Globus pallidus (tissue), 1 donor: ENCODE data around the gene DDX27.

Experiments
- DNase-seq: peaks from one replicate; pipeline ENCODE4 v3.0.0-alpha.2; 2015; ENCODE audit warnings: low spot score

Gene DDX27

DNA sequence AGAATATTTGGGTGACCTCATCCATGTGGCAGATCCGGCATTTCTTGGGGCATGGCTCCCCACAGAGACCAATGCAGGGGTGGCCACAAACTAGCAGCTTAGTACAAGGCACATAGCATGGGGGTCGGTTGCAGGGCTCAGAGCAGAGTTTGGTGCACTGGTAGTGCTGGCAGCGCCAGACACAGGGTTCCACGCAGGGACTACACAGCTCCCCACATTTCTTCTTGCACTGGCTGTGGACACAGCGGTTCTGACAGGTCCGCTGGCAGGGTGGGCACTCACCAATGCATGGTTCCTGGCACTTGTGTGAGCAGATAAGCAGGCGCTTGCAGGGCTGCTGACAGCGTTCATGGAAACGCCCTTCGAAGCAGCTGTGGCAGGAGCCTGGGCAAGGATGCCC is 29.1 kb downstream of the DDX27 start:
- no peak for DNase-seq

DNA sequence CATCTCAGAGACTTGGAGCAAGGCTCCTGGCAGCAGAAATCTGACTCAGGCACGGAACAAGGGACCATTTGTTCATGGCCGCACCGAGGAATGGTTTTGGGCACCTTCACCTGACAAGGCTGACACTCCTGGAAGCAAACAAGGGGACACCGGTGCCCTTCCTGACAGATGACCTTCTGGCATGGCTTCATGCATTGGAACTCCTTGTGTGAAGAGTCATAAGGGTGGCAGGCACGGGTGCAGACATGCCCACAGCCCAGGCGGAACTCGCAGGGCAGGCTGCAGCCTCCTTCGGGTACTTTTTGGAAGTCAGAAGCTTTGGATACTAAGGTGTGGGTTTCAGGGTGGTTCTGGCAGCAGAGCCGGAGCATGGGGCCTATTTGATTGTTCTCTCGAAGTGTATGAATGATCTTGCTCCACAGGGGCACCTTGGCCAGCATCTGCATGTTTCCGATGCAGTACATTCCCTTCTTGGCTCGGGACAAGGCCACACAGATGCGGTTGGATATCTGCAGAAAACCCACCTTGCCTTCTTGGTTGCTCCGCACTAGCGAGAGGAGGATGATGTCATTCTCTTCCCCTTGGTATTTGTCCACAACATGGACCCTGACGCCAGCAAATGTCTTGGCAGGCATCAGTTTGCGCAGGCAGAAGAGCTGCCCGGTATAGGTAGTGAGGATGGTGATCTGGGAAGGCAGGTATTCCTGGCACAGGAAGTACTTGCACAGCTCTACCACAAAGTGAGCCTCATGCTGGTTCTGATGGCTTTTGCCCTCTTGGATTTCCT is 29.9 kb downstream of the DDX27 start:
- no peak for DNase-seq

DNA sequence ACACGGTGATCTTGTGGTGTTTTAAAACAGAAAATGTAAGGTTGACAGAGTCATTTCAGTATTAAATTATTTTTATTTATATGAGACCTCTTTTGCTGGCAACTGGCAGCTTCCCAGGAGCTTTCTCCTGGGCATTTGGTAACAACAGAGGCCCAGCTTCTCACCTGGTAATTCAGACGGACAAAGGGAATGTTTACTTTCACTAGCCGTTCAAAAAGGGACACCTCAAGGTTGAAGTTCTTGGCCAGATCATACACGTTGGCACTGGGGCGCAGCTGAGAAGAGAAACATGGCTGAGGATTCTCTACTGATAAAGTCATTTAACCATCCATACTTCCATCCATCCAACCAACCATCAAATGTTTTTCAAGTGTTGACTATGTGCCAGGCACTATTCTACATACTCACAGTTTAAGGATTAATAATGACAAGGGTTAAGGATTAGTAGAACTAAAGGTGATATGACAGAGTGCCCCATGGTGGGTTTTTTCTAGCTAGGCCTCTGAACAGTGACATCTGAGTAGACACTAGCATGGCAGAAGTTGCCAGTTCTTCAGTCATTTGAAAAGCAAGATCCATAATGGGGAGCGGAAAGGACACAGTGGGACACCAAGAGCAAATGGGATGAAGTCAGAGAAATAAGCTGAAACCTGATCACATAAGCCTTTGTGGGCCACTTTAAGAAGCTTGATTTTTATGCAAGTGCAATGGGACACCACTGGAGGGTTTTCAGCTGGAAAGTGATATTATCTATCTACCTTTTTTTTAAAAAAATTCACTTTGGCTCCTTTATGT is 33.5 kb downstream of the DDX27 start:
- DNase-seq: no peak

DNA sequence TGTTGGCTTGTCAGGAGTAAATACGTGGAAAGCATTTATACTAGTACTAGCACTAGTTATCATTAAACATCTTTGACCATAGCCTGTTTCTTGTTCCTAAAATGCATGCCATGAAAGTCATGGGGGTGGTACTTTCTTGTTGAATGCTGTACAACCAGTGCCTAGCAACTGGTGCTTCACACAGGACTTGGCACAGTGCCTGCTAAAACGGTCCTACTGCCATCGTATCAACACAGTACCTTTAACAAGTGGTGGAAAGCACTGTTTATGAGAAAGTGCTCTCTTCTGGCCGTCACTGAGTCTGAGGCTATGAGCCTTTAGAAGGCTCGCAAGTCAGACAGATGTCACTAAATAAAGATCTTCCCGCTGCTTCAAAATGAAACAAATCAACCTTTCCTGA is 37.0 kb downstream of the DDX27 start:
- no peak for DNase-seq

DNA sequence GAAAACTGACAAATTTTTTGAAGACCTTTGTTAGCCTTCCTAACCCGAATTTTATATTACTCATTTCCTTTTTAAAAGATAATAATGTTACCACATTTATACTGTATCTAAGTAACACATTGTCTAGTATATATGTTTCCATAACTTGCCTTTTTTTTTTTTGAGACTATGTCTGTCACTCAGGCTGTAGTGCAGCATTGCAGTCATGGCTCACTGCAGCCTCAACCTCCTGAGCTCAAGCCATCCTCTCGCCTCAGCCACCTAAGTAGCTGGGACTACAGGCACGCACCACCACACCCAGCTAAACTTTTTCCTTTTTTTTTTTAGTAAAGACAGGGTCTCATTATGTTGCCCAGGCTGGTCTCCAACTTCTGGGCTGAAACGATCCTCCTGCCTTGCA is 40.1 kb downstream of the DDX27 start:
- no peak for DNase-seq

DNA sequence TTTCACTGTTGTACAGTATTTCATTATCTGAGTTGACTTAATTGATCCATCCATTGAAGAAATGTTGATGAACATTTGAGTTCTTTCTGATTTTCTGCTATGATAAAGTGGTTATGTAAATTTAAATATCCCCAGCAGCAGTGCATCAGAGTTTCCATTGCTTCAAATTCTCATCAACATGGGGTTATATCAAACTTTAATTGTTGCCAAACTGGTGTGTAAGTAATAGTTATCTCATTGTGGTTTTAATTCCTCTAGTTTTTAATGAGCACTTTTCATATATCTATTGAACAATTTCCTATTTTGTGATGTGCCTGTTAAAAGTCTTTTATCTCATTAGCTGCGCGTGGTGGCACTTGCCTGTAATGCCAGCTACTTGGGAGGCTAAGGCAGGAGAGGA is 40.6 kb downstream of the DDX27 start:
- no peak for DNase-seq

DNA sequence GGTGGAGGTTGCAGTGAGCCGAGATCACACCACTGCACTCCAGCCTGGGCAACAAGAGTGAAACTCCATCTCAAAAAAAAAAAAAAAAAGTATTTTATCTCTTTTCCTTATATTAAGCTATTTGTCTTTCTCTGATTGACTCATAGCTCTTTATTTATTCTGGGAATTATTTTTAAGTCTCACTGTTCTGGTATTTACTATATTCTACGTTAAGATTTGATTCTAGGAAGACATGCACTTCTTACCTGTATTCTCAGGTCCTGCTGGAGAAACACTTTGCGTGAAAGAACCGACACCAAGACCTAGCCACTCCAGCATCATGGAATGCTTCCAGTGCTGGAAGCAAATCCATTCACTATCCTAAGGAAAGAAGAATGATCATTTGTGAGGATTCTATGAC is 41.0 kb downstream of the DDX27 start:
- no peak for DNase-seq

DNA sequence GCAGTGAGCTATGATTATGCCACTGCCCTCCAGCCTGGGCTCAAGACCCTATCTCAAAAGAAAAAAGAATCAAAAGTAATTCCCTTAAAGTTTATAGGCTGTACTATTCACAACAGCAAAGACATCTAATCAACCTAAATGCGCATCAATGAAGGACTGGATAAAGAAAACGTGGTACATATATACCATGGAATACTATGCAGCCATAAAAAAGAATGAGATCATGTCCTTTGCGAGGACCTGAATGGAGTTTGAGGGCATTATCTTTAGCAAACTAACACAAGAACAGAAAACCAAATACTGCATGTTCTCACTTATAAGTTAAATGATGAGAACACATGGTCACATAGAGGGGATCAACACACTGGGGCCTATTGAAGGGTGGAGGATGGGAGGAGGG is 42.0 kb downstream of the DDX27 start:
- no peak for DNase-seq

DNA sequence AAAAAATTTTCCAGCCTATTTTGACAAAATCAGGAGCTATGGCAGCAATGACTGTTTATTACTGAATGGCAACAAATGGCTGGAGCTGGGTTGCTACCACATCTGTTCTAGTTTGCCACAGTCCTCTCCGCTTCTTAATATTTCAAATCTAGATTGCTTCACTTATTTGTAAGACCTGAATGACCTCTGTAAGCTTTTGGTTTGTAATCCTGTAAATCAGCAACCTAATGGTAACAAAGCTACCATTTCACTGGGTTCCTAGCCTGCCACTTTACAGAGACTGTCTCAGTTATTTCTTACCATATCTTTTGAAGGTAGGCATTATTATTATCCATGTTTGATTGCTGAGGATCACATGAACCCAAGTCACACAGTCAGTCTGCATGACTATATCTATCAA is 43.2 kb downstream of the DDX27 start:
- DNase-seq: no peak

DNA sequence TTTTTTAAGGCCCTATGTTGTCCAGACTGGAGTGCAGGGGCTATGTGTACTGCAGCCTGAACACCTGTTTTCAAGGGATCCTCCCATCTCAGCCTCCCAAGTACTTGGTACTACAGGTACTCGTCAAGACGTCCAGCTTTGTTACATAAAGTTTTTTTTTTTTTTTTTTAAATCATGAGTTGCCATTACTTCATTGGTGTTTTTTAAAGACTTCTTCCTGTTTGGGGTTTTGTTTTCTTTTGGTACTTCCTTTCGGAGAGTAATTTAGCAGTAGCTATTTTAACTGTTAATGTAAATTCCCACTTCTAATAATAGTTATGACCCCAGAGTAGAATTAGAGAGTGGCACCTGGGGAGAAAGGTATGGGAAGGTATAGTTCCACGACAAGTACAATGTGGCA is 48.1 kb downstream of the DDX27 start:
- DNase-seq: no peak

DNA sequence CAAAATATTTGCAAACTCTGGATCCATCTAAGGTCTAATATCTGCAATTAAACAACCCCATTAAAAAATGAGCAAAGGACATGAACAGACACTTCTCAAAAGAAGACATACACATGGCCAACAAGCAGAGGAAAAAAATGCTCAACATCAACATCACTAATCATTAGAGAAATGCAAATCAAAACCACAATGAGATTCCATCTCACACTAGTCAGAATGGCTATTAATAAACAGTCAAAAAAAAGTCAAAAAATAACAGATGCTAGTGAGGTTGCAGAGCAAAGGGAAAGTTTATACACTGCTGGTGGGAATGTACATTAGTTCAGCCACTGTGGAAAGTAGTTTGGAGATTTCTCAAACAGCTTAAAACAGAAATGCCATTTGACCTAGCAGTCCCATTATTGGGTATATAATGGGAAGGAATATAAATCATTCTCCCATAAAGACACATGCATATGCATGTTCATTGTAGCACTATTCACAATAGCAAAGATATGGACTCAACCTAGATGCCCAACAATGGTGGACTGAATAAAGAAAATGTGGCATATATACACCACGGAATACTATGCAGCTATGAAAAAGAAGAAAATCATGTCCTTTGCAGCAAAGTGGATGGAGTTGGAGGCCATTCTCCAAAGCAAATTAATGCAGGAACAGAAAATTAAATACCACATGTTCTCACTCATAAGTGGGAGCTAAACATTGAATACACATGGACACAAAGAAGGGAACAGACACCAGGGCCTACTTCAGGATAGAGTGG is 49.6 kb downstream of the DDX27 start:
- DNase-seq: no peak

DNA sequence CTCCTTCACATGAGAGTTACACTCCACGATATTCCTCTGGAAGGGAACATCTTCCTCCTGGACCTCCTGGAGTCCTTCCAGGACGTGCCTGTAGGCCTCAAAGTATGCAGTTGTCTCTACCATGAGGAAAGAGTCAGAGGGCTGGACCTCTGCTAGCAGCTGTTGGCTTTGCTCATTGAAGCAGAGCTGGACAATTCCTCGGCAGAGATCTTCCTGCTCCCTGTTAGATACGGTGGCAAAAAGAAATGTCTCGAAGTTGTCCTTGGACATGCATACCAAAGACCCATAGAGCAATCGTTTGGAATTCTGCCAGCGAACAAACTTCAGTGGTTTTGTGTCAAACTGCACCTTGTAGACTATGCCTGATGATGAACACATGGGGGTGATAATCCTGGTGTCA is 51.0 kb downstream of the DDX27 start:
- DNase-seq: no peak

DNA sequence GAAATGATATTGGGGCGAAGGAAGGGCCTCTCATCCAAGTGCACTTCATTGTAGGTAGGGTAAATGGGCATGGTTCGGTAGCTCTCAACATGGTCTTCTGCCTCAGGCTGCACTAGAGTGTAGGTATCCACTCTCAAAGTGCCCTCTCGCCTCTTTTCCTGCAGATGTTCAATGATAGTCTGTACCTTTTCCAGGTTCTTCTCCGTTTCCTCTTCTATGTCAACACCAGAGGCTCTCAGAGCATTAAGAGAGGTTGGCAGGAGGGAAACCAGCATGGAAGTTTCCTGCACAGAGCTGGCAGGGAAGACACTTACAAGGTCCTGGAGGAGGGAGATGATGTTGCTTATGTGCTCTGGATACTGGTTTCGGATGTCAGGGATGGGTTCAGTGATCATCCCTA is 51.5 kb downstream of the DDX27 start:
- no peak for DNase-seq

DNA sequence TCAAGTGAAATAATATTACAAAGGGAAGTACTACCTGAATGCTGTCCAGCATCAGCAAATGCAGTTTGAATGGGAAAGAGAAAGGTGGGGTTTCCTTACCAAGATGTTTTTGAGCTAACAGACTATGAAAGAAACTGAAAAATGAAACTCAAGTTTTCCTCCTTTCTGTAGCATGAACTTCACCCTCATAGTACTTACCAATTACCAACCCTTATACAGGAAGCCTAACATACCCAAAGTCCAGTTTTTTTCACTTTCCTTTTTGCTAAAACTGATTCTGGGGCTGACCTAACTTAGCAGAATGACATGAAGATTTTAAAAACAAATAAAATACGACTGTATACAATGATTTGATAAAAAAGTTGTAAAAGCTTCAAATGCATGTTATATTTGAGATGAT is 53.4 kb downstream of the DDX27 start:
- DNase-seq: no peak

DNA sequence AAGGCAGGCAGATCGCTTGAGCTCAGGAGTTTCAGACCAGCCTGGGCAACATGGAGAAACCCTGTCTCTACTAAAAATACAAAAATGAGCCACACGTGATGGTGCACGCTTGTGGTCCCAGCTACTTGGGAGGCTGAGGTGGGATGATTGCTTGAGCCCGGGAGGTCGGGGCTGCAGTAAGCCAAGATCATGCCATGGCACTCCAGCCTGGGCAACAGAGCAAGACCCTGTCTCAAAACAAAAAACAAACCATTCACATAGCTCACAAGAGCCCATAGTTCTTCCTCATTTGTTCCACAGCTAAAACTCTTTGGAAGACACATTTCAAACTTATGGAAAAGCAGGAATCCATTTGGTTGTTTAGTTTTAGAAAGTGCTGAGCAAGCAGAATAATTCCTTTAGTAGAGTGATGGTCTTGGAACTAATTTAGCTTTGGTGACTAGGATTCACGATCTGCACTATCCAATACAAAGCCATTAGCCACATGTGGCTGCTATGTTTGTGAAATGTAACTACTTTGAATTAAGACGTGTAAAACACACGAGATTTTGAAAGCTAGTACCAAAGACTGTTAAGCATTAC is 54.6 kb downstream of the DDX27 start:
- no peak for DNase-seq

DNA sequence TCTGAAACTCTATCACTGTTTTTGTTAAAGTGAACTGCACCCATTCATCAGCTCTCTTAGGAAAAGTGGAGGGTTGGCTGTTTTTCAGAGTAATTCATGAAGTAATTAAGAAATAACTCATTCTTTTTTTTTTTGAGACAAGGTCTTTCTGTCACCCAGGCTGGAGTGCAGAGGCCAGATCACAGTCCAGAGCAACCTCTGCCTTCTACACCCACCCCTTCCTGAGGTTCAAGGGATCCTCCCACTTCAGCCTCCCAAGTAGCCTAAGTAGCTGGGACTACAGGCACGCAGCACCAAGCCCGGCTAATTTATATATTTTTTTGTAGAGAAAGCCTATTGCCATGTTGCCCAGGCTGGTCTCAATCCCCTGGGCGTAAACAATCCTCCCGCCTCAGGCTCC is 56.0 kb downstream of the DDX27 start:
- no peak for DNase-seq

DNA sequence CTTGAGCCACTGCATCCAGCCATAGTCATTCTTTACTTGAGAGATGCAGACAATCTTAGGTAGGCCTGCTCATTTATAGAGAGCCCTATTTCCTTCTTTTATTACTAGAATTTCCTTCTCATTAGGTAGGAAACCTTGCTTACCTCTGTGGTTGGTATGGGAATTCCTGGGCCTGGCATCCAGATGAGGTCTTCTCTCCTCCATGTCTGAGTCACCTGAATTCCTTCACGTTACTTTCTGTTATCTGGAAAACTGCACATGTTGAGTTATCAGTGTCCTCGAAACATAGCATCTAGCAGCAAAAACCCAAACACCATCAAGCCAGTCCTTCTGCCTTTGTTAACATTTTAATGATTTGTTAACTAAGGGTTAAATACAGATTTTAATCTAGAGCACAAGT is 56.4 kb downstream of the DDX27 start:
- DNase-seq: no peak

DNA sequence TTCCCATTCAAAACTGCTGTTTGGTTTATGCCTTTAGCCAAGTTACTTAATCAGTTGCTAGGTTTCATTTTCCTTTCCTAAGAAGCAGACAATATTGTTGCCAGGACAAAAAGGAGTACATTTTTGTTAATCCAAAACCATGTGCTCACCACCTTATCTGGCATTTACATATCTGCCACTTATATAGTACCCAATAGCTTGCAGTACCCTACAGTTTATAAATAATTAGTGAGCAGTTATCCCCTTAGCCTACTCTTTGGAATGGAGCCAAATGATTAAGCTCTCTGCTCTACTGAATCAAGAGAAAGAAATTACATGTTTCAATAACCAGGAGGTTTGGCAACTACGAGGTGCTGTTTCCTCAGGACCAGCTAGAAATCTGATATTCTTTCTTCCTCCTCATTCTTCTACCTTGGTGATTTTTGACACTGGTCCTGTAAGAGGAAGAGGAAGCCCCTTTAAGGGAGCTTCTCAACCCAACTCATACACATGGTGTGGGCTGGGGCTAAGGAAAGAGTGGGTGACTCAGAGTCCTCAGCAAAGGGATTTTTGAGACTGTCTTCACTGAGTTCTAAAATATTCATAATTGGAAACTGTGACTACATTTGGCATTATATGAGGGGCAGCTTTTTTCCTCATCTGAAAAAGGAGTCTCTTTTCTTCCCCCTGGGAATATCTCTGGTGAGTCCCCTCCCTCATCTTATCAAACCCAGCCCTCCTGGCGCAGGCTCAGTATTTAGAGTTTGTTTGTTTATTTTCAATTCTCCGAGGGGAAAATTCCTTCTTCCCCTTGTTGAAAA is 57.1 kb downstream of the DDX27 start:
- no peak for DNase-seq

DNA sequence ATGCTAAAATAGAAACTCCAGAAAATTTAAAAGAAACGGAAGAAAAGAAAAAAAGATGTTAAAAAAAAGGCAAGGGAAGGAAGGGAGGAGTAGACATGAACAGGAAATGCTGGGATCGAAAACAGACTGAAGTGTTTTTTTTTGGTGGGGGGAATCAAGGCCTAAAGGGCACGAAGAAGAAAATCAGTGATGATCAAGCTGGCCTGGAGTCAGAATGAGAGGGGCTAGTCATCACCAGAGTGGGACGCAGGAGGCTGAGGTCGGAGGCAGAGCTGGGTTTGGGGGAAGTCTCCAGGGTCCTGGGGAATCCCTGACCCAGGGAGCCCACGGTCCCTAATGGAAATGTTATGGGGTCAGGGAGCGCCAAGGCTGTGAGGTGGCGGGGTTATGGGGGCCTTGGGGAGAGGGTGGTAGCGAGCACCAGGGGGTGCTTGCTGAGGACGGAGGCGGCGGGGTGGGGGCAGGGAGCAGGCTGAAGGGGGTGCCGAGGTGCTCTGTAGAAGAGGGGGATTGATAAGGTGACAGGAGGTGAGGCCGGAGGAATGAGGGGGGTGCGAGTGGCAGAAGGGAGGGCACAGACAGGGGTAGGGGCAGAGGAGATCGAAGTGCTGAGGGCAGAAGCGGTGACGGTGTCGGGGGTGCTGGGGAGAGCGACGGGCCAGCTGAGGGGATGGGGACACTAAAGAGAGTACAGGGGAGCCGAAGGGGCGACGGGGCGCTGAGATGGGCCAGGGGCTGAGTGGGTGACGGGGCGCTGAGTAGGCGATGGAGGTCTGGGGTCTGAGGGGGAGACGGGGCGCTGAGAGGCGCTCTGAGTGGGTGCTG is 58.0 kb downstream of the DDX27 start:
- DNase-seq: no peak

DNA sequence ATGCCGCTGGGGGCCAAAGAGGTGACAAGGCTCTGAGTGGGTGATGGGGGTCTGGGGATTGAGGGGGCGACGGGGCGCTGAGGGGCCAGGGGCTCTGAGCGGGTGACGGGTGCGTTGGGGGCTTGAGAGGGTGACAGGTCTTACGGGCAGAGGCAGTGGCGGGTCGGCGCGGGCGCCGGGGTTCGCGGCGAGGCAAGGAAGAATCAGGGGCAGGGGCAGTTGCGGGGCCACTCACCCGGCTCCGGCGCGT is 58.5 kb downstream of the DDX27 start:
- no peak for DNase-seq
